Subcutaneous adipose tissue (tissue), 4 donors: ENCODE data around the gene SGPL1. TPM values are rescaled to one million over a fixed set of nuclear protein-coding genes. Genes with fewer than 3 reads are reported as not detected.

Experiments
- CTCF ChIP-seq: fragments of 450-650 bp; IDR thresholded peaks from one replicate; pipeline ENCODE4 v1.5.1; 2016; ENCODE audit warnings: low read depth, mild to moderate bottlenecking, control low read depth, antibody characterized with exemption, moderate library complexity
- total RNA-seq, 4 donors: library from RNA; depleted of rRNA; stranded (reverse); fragments of >200 nt; gene quantifications; one replicate each; pipeline ENCODE4 v1.1.0, GENCODE V29; 2016

Gene SGPL1
- total RNA-seq, 4 donors from 2014 or later = 25.9 to 52.6 (median 42.0) TPM

- no peak for TF ChIP-seq CTCF
These were observed 43.0 kb downstream of the SGPL1 start for GRCh38 chr10:70858759-70859158.

- no peak for TF ChIP-seq CTCF
These were observed 47.9 kb downstream of the SGPL1 start for GRCh38 chr10:70863470-70864160.

GRCh38 chr10:70864935-70865334, 49.2 kb downstream of the SGPL1 start:
- TF ChIP-seq CTCF = no peak

- TF ChIP-seq CTCF = no peak
These were observed 50.7 kb downstream of the SGPL1 start for GRCh38 chr10:70866424-70866823.

- TF ChIP-seq CTCF = no peak
These were observed 56.5 kb downstream of the SGPL1 start for GRCh38 chr10:70872291-70872690.

- no peak for TF ChIP-seq CTCF
These were observed 58.3 kb downstream of the SGPL1 start for GRCh38 chr10:70874061-70874460.

- TF ChIP-seq CTCF = no peak
These were observed 63.5 kb downstream of the SGPL1 start for GRCh38 chr10:70879207-70879606.
